Activated naive CD8-positive, alpha-beta T cell treated with anti-CD3 and anti-CD28 coated beads, Interleukin-2, amount 10 ng/mL, durations not matched to agents 7 days and 5 days (primary cell): ENCODE results near the gene TIGD7. TPM values are rescaled to one million over a fixed set of nuclear protein-coding genes. Genes with fewer than 3 reads are reported as not detected.

ENCODE experiments used
- ATAC-seq: fragments of 150-1000 bp; cut with Tn5 transposase; one replicate; pipeline ENCODE4 v1.10.0; 2021; ENCODE audit warnings: low read depth, moderate library complexity
- POLR2A ChIA-PET: fragments of 350-600 bp; sonication (Branson Sonifier 250); formaldehyde crosslinking; loops from one replicate; lab custom pipeline; 2021; ENCODE audit warnings: antibody characterized with exemption; lab: Charles Lee
- DNase-seq: peaks from one replicate; pipeline ENCODE4 v3.0.0; 2021
- H3K27ac Mint-ChIP-seq: one replicate; pipeline ENCODE4 v1.8.0; 2022; ENCODE audit warnings: mild to moderate bottlenecking, mixed read lengths
- H3K27me3 Mint-ChIP-seq: one replicate; pipeline ENCODE4 v1.8.0; 2022; ENCODE audit warnings: mild to moderate bottlenecking, moderate library complexity, mixed read lengths
- H3K36me3 Mint-ChIP-seq: one replicate; pipeline ENCODE4 v1.8.0; 2021; ENCODE audit warnings: mild to moderate bottlenecking, mixed read lengths
- H3K4me1 Mint-ChIP-seq: one replicate; pipeline ENCODE4 v1.8.0; 2021; ENCODE audit warnings: mixed read lengths
- H3K4me3 Mint-ChIP-seq: one replicate; pipeline ENCODE4 v1.8.0; 2022; ENCODE audit warnings: mild to moderate bottlenecking, moderate library complexity, mixed read lengths
- H3K9me3 Mint-ChIP-seq: one replicate; pipeline ENCODE4 v1.8.0; 2021; ENCODE audit warnings: mixed read lengths
- total RNA-seq, 2 experiments: library from RNA; stranded (reverse); gene quantifications; one replicate each; pipeline ENCODE4 v1.2.3, GENCODE V29; 2021

TIGD7 gene
- total RNA-seq, 2 experiments from 2014 or later = 10.3 to 12.1 TPM

GRCh38 chr16:3252967-3253366 lies 52.3 kb downstream of the TIGD7 start:
- no peak for DNase-seq
- no peak overlapping the region for H3K27ac Mint-ChIP-seq
- peaks cover 3% of the 10 kb centered on the region for H3K27me3 Mint-ChIP-seq
- POLR2A ChIA-PET = interaction anchor here (0.6 to 0.8 kb wide), 2 partner anchors 18 to 310 kb away, joined by 3 read pairs; partner anchors contain the start of gene ZNF200
- H3K4me3 Mint-ChIP-seq = no peak overlapping the region
- H3K36me3 Mint-ChIP-seq = no peaks in the 10 kb centered on the region
- no peak for ATAC-seq
- no peaks in the 10 kb centered on the region for H3K4me1 Mint-ChIP-seq
- peaks cover 2% of the 10 kb centered on the region for H3K9me3 Mint-ChIP-seq

GRCh38 chr16:3249451-3249850 lies 55.8 kb downstream of the TIGD7 start:
- Mint-ChIP-seq H3K9me3 (peaks cover 2% of the 10 kb centered on the region), H3K36me3 (no peaks in the 10 kb centered on the region), H3K4me3 (no peak overlapping the region), H3K27ac (no peak overlapping the region), H3K27me3 (no peaks in the 10 kb centered on the region), H3K4me1 (peaks cover 2% of the 10 kb centered on the region)
- ATAC-seq (no peak), DNase-seq (no peak)
- POLR2A ChIA-PET = interaction anchor here (1.1 kb wide), 1 partner anchor 15 kb away, joined by 4 read pairs; no protein-coding TSS in a partner anchor

DNA sequence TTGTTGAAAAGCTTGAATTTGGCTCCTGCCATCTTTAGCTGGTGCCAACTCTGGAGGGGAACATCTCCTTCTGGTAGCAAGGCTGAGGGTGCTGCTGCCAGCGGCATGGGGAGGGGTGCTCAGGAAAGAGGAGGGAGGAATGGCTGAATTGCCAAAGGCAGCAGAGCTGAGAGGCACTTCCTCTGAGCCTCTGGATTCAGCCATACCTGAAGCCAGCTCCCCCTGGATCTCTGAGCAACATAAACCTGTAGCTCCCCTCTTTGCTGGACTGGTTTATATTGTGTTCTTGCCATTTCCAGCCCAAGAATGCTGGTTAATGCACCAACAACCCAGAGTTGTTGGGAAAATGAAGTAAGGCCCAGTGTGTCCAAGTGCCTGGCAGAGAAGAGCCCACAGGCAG lies 56.2 kb downstream of the TIGD7 start:
- peaks cover 2% of the 10 kb centered on the region for H3K4me1 Mint-ChIP-seq
- no peak for DNase-seq
- peaks cover 2% of the 10 kb centered on the region for H3K27me3 Mint-ChIP-seq
- H3K9me3 Mint-ChIP-seq = peaks cover 2% of the 10 kb centered on the region
- POLR2A ChIA-PET = interaction anchor here (1.1 kb wide), 1 partner anchor 15 kb away, joined by 4 read pairs; no protein-coding TSS in a partner anchor
- no peak for ATAC-seq
- no peaks in the 10 kb centered on the region for H3K36me3 Mint-ChIP-seq
- H3K4me3 Mint-ChIP-seq = no peak overlapping the region
- H3K27ac Mint-ChIP-seq = no peak overlapping the region

Other genes starting within 250 kb of the TIGD7 start
- 1,000 to 10,000 TPM; 2,319 to 2,425 TPM for gene IL32, start 239.8 kb downstream of the TIGD7 start, total RNA-seq
- gene ZSCAN10, start 206.1 kb downstream of the TIGD7 start, total RNA-seq = under 1 TPM; 0.37 to 0.39 TPM
- not detected for gene ZNF205, start 192.8 kb downstream of the TIGD7 start, total RNA-seq
- gene ZNF213, start 170.4 kb downstream of the TIGD7 start, total RNA-seq = 10 to 100 TPM; 12.9 to 13.3 TPM
- gene OR1F1, start 117.2 kb downstream of the TIGD7 start, total RNA-seq = not detected
- 10 to 100 TPM; 16.5 to 19.5 TPM for gene ZNF200, start 70.3 kb downstream of the TIGD7 start, total RNA-seq
- gene MEFV, start 48.8 kb downstream of the TIGD7 start, total RNA-seq = under 1 TPM; 0.23 to 0.39 TPM
- gene ZNF263, start 21.9 kb downstream of the TIGD7 start, total RNA-seq = 10 to 100 TPM; 34.7 to 36.7 TPM
- gene ZNF75A, start 67 bp upstream of the TIGD7 start, total RNA-seq = 10 to 100 TPM; 63.6 to 63.8 TPM
- not detected for gene OR2C1, start 50.5 kb upstream of the TIGD7 start, total RNA-seq
- 10 to 100 TPM; 20.5 to 22.5 TPM for gene ZSCAN32, start 95.6 kb upstream of the TIGD7 start, total RNA-seq
- gene ZNF174, start 95.8 kb upstream of the TIGD7 start, total RNA-seq = 10 to 100 TPM; 15.5 to 16.0 TPM
- gene ZNF597, start 138.1 kb upstream of the TIGD7 start, total RNA-seq = 1 to 10 TPM; 3.6 to 4.2 TPM
- 10 to 100 TPM; 54.0 to 54.6 TPM for gene NAA60, start 138.2 kb upstream of the TIGD7 start, total RNA-seq
- not detected for gene C16orf90, start 190.1 kb upstream of the TIGD7 start, total RNA-seq
- gene CLUAP1, start 195.6 kb upstream of the TIGD7 start, total RNA-seq = 10 to 100 TPM; 22.9 to 26.8 TPM